Skin epidermis (tissue), 12 donors: ENCODE data around the gene KRAS.
"Not testable (repeated sequence)": the region's sequence is repeated elsewhere in the genome, so short reads cannot be mapped to it uniquely, and the experiment has no call there.

Source experiments
- H3K27ac ChIP-seq, 21 experiments: fragments of 200-600 bp; sonication (generic) in 11 of 21; one replicate each; pipeline ENCODE4 v1.5.0; 2020; ENCODE audit warnings: mild to moderate bottlenecking in 3 of 21, inconsistent platforms in 2 of 21, moderate library complexity in 2 of 21
- H3K4me3 ChIP-seq, 7 experiments: fragments of 200-600 bp; sonication (generic) in 2 of 7; one replicate each; pipeline ENCODE4 v1.5.0; 2020; ENCODE audit warnings: inconsistent platforms in 2 of 7, mild to moderate bottlenecking in 2 of 7, moderate library complexity in 1 of 7

KRAS gene

GRCh38 chr12:25250744-25251730 is at the start of gene KRAS:
TSS of gene KRAS (minus strand) at chr12:25250929.
- H3K27ac ChIP-seq: peak within 1 kb of the TSS; percentile 65 to 99 (median 95)
- peak within 1 kb of the TSS; percentile 84 to 100 (median 97) for H3K4me3 ChIP-seq

DNA sequence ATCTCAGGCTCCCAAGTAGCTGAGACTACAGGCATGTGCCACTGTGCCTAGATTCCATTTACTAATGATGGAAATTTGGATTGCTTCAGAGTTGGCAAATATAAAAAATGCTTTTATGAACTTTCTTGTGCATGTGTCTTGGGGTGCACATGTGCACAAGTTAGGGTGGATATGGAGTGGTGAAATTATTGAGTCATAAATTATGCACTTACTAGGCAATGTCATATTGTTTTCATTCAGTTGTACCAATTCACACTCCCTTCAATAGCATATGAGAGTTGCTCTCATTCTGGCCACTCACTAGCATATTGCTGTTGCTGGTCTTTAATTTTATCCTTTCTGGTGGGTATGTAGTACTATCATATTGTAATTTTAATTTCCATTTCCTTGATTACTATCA is 45.7 kb upstream of the KRAS start:
- H3K4me3 ChIP-seq: no peak overlapping the region
- H3K27ac ChIP-seq: no peak overlapping the region

DNA sequence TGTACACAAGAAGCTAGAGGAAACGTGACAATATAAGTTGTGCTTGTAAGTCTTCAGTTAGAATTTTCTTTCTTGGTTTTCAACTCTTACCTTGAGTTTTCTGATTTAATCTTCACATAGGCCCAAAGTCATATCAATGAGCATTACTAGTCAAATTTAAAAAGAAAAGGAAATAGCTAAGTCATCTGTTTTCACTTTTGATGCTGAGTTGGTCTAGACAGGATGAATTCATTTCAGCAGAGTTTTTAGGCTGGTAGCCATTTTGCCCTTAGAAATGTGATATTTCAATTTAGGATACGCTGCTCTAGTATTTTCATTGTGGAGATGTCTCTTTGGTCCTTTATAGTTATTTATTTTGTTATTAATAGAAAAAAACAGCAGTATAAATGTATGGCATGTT is 44.6 kb upstream of the KRAS start:
- Histone ChIP-seq H3K4me3 (no peak overlapping the region), H3K27ac (no peak overlapping the region)

GRCh38 chr12:25293653-25294052 is 42.9 kb upstream of the KRAS start:
- no peak overlapping the region for H3K27ac ChIP-seq

DNA sequence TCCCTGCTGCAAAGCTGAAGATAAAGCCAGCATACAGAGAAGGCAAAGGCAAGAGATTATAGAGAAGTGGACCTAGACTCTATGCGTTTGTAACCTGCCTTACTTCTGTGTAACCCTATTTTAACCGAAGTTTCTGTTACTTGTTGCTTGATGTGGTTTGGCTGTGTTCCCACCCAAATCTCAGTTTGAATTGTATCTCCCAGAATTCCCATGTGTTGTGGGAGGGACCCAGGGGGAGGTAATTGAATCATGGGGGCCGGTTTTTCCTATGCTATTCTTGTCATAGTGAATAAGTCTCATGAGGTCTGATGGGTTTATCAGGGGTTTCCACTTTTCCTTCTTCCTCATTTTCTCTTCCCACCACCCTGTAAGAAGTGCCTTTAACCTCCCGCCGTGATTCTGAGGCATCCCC is 42.1 kb upstream of the KRAS start:
- H3K4me3 ChIP-seq, H3K27ac ChIP-seq: not testable (repeated sequence)

More at GRCh38 chr12:25293653-25294052, 42.9 kb upstream of the KRAS start:
- no peak overlapping the region for H3K4me3 ChIP-seq

DNA sequence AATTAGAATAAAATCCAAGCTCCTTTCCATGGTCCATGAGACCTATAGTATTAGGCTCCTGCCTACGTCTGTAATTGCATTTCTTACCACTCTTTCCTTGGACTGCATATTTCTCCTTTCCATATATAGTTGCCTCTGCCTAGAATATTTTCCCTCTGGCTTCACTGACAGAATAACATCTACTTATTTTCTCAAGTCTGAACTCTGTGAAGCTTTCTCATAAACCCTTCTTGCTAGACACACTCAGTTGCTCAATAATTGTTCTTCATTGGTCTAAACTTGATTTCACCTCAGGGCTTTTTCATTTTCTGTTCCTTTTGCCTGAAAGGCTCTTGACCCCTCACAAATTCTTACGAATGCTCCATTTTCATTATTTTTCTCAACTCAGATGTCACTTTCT is 36.9 kb upstream of the KRAS start:
- H3K4me3 ChIP-seq: no peak overlapping the region
- no peak overlapping the region for H3K27ac ChIP-seq

DNA sequence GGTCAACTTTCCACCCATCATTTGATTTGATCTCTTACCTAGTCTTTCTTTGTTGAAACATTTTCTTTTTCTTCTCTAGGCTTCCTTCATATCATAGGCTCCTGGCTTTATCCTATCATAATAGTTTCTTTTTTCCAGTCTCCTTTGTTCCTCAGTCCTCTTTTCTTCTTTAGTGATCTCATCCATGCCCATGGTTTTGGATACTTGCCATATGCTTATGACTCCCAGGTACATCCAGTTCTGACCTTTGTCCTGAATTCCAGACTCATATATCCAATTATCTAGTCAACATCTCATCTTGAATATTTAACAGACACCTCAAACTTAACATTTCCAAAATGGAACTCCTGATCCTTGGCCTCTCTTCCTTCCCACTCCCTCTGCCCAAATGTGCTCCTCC is 36.1 kb upstream of the KRAS start:
- Histone ChIP-seq H3K27ac (no peak overlapping the region), H3K4me3 (no peak overlapping the region)

GRCh38 chr12:25284024-25284423 is 33.3 kb upstream of the KRAS start:
- Histone ChIP-seq H3K4me3 (no peak overlapping the region), H3K27ac (no peak overlapping the region)

GRCh38 chr12:25283006-25283405 is 32.3 kb upstream of the KRAS start:
- H3K27ac ChIP-seq: no peak overlapping the region
- H3K4me3 ChIP-seq: no peak overlapping the region

GRCh38 chr12:25280082-25280481 is 29.4 kb upstream of the KRAS start:
- no peak overlapping the region for H3K27ac ChIP-seq
- H3K4me3 ChIP-seq: no peak overlapping the region

DNA sequence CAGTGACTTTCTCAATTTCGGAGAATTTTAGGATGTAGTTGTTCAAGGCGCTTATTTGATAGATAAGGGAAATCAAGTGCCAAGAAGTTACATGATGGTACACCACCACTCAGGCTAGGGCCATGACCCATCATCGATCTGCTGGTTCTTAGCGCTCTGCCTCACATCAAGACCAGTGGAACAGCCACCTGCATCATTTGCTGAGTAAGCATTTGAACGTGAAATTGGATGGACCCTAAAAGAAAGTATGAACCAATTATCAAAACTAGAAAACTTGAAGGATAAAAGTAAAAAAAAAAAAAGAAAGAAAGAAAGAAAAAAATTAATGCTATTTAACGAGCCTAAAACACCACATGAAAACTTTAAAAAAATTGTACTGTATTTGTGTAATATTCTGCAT is 27.5 kb upstream of the KRAS start:
- Histone ChIP-seq H3K27ac (no peak overlapping the region), H3K4me3 (no peak overlapping the region)

DNA sequence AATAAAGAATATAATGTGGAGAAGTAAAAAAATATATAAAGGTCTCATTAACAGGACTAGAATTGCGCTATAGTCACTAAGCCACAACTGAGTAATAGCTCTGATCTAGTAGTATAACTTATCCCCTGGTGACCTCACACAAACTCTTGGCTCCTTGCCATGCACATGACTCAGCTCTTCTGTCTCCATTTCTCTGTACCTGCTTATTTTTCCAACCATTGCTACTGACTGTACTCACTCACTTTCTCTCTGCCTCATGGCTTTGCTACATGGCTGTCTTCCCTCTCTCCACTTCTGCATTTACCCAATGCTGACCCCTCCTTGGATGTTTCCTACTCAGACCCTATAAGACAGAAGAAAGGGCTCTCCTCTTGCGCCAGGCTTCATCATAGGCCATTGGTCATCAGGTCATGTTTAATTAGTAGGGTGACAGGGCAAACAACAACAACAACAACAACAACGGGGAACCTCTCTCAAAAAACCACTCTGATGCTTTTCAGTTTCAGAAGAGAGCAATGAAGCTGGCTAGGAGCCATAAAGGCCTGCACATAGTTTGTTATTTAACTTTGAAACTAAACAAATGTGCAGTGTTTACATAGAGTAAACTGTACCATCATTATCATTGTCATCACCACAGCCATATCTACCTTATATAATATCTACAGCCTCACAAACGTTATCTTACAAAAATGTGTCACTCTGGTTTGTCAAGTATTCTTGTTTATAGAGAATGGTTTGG is 25.6 kb upstream of the KRAS start:
- Histone ChIP-seq H3K27ac (no peak overlapping the region), H3K4me3 (no peak overlapping the region)

GRCh38 chr12:25271486-25272098 is 20.9 kb upstream of the KRAS start:
- Histone ChIP-seq H3K4me3 (no peak overlapping the region), H3K27ac (no peak overlapping the region)

- Histone ChIP-seq H3K27ac (no peak overlapping the region), H3K4me3 (no peak overlapping the region)
Measured at GRCh38 chr12:25269701-25270100, 19.0 kb upstream of the KRAS start.

GRCh38 chr12:25266497-25266896 is 15.8 kb upstream of the KRAS start:
- Histone ChIP-seq H3K27ac (no peak overlapping the region), H3K4me3 (no peak overlapping the region)

GRCh38 chr12:25264862-25265261 is 14.1 kb upstream of the KRAS start:
- H3K27ac ChIP-seq: no peak overlapping the region
- H3K4me3 ChIP-seq: no peak overlapping the region

- H3K4me3 ChIP-seq: no peak overlapping the region
Measured at GRCh38 chr12:25264114-25264513, 13.4 kb upstream of the KRAS start.

DNA sequence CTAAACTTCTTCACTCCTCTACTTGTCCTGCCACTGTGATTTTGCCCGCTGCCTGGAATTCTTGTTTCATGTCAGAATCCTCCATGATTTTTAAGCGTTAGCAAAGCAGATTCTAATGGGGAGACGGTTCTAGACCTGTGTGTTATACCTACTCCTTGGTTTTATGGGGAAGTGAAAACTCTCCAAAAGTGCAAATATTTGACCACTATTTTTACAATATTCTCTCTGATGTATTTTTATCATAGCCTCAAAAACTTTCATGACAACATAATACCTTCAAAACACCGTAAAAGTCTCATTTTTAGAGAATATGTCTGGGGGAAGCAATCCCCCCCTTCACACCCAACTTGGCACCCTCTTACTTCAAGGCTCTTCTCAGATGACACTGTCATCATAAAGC is 12.9 kb upstream of the KRAS start:
- no peak overlapping the region for H3K27ac ChIP-seq
- no peak overlapping the region for H3K4me3 ChIP-seq

More at GRCh38 chr12:25264114-25264513, 13.4 kb upstream of the KRAS start:
- no peak overlapping the region for H3K27ac ChIP-seq

- no peak overlapping the region for H3K27ac ChIP-seq
- no peak overlapping the region for H3K4me3 ChIP-seq
Measured at GRCh38 chr12:25262389-25263074, 11.8 kb upstream of the KRAS start.
